Stimulated activated CD8-positive, alpha-beta memory T cell treated with anti-CD3 and anti-CD28 coated beads, Interleukin-7, amount 100 ng/mL, for 48 hours (primary cell): ENCODE results near the gene OR5AP2.
"Not testable (repeated sequence)": the region's sequence is repeated elsewhere in the genome, so short reads cannot be mapped to it uniquely, and the experiment has no call there.

Source experiments
- DNase-seq, 2 donors: peaks; one replicate each; pipeline ENCODE4 v3.0.0-alpha.2; 2020; ENCODE audit warnings: low read depth in 1 of 2; ENCODE audit errors: extremely low read depth in 1 of 2

The OR5AP2 gene

DNA sequence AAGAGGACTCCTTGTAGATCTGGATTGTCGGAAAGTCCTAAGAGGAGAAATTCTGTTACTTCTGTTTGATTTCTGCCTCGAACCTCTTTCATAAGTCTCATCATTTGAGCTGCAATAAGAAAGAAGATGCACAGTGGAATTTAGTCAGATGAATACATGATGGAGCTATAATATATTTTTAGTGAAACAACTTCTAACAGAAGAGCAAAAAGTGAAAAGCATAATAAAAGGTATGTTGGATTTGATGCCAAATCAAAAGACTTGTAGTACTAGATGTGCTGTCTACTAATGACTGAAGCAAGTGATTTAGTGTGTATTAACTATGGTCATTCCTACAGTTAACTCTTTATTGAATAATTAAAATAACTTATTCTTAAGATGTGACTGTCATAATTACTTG, at the start of gene OR5AP2:
TSS of gene OR5AP2 (minus strand) at position 101 of the 400 bp plus-strand sequence. CDS start at position 101, 0 bp downstream.
- no peak for DNase-seq

DNA sequence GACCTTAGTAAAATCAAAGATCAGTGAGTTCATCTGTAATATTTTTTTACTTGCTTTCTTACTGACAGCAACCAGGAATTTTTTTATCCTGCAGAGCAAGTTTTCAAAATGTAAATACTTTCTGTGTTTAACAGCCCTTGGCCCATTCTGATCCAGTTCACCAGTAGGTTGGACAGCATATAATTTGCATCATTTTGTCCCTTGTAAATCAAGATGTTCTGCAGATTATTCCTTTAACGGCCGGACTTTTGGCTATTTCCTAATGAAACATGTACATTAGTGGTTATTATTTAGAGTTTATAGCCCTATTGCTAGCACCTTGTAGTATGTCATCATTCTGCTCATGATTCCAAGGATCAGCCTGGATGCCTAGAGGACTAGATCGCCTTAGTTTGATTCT, 48.9 kb upstream of the OR5AP2 start:
- not testable (repeated sequence) for DNase-seq

DNA sequence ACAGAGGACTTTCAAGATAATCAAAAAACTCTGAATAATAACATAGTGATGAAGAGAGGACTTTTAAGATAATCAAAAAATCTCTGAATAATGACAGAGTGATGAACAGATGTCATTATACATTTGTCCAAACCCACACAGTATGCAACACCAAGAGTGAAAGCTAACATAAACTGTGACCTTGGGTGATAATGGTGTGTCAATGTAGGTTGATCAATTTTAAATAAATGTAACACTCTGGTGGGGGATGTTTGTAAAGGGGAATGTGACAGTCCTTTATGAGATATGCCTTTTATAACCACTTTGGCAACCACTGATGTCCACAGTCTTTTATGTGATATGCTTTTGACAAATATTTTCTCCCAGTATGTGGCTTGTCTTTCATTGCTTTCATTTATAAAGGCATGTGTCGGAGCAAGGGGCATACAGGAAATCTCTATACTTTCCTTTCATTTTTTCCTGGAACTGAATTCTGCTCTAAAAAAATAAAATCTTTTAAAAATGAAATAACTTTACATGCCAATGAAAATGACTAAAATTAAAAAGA, 46.4 kb upstream of the OR5AP2 start:
- DNase-seq, result no peak

DNA sequence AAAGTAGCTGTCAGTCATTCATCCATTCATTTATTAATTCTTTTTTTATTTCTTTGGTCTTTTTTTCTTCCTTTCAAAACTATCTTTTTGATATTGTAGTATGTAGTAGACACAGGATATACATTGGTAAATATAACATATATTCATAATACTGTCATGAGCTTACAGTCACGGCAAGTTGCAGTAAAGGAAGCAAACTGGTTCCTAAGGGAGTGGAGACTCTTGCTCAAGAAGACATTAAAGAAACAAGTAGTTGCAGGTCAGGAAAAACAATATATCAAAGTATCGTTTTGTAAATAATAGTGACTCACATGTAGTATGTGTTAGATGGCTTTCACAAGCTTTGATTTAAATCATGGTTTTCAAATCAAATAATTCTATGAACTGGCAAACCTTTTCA, 28.7 kb upstream of the OR5AP2 start:
- no peak for DNase-seq

DNA sequence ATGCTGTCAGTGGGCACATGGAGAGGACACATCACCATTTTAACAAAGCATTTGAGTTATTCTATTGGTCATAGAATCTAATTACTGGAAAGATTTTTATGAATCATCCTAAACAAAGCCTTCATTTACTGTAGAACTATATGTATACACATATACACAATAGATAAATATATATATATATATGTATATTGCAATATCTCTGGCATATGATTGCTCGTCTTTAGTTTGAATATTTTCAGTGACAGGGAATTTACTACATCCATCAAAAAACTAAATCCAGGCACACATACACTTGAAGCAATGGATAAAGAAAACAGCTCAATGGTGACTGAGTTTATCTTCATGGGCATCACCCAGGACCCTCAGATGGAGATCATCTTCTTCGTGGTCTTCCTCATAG, 21.1 kb upstream of the OR5AP2 start, which contains the start of gene OR5AR1:
TSS of gene OR5AR1 (plus strand) at position 301 of the 400 bp plus-strand sequence. CDS start at position 301, 0 bp downstream.
- DNase-seq, result no peak

DNA sequence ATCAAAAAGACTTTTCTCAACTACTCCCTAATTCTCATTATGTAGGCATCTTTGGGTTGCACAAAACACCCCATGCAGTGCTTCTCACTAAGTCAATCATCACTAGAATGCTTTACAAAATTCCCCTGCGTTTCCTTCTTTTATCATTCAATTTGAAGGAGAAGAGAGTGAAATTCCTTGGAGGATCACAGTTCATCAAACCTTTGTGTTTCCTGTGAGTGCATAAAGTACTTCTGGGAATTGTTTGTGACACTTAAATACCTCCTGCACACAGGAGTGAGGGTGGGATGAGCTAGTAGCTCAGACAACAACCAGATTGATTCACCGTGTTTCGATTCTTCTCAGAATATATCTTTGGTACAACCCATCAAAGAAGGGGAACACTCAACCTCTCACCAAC, 17.5 kb upstream of the OR5AP2 start:
- no peak for DNase-seq

DNA sequence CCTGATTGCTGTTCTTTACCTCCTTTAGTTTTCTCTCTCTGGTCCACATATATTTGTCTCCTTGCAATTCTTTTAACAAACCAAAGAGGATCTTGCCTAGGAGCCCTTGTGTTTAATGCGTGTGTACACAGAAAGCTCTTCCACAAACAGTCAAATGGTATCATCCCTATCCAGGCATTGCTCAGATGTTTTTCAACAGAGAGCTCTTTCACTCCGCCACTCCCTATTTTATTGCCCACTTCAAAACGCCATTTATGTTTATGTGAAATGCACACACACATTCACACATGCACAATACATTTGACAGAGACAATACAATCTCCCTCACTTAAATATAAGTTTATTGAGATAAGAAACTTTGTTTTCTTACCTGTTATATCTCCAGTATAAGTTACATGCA, 4.7 kb downstream of the OR5AP2 start:
- DNase-seq, result no peak

DNA sequence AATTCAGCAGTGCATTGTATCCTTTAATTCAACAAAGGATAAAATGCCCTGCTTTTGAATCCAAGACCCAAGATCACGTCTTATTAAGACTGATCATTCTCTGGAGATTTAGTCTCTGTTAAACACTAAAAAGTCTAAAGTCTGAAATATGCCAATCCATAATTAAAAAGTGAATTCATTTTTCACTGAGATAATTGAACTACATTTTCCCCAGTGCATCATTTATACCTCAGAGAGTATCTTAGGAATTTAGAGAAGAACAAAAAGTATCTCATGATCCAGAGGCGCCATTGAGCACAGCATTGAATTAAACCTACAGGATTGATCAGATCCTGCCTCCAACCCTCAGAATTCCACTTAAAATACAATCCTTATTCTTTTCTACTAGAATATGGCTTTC, 5.4 kb downstream of the OR5AP2 start:
- no peak for DNase-seq

DNA sequence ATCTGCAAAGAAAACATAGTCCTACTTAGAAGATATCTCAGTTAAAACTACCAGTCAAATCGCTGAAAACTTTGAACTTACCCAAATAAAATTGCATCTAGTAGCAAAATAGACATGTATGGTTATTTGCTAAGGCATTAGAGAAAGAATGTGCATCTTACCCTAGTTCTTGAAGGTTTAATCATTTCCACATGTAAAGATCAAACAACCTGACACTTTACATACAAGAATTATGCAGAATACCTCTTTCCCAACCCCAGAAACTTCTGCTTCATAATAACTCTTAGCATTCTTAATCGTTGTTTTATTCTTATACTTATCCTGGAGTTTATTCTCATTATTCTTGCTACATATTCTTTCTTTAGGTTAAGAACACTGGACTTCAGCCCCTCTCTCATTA, 9.9 kb downstream of the OR5AP2 start:
- DNase-seq, result no peak

DNA sequence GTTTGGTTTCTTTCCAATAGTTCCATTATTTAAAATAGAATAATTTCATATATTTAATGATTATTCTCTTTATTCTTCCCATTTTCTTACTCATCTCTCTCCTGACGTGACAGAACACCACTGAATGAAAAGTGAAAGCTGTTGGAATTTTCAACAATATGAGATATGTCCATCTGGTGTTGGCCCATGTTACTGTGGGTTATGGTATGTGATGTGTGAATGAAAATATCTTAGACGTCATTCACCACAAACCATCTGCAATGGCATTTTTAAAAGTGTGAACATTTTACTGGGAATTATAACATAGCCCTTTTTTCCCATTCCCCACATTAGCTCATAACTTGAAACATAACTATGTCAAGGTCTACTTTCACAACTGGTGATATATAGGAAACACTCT, 16.3 kb downstream of the OR5AP2 start:
- DNase-seq, result no peak

DNA sequence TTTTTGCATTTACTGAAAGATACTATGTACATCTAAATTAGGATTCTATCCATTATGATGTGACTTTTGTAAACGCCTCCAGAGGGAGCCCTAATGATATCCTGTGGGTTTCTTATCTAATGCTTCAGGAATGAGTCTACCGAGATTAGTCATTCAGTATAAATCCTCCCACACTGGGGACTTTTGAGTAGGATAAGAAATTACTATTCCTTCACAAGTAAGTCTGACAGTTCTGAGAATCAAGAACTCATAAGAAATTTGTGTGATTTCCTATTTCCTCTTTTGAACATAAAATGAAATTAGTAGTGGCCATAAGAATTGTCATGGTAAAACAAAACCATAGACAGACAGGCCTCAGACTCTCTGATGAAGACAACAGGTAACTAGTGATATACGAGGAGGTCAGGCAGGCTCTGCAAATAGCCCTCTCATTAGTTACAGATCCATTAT, 17.6 kb downstream of the OR5AP2 start:
- DNase-seq, result no peak

DNA sequence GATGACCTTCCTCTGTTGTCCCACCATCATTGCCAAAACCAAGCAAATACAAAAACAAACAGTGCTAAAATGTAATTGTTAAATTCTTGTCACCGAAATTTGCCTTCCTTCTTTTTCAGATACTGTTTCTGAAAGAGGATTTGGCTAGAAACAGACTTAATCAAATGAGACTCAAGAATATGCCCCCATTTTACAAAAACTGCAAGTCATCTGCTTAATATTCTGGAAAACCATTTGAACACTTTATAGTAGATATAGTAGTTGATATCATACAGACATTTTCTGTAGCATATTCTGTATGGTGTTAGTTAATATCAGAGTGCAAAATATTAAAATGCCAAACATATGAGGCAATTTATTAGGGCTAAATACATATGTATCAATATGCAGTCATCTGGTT, 31.1 kb downstream of the OR5AP2 start:
- no peak for DNase-seq

DNA sequence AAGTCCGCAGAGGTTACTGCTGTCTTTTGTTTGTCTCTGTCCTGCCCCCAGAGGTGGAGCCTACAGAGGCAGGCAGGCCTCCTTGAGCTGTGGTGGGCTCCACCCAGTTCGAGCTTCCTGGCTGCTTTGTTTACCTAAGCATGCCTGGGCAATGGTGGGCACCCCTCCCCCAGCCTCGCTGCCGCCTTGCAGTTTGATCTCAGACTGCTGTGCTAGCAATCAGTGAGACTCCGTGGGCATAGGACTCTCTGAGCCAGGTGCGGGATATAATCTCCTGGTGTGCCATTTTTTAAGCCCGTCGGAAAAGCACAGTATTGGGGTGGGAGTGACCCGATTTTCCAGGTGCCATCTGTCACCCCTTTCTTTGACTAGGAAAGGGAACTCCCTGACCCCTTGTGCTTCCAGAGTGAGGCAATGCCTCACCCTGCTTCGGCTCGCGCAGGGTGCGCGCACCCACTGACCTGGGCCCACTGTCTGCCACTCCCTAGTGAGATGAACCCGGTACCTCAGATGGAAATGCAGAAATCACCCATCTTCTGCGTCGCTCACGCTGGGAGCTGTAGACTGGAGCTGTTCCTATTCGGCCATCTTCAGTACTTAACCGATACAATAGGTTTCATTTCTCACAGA, 50.0 kb downstream of the OR5AP2 start:
- not testable (repeated sequence) for DNase-seq
